GM12878 (cell line): ENCODE measurements around the gene KRI1. TPM values are rescaled to one million over a fixed set of nuclear protein-coding genes. Genes with fewer than 3 reads are reported as not detected.

ENCODE experiments used
- CBX5 ChIP-seq: sonication (generic); IDR thresholded peaks from 2 replicates; pipeline ENCODE4 v1.6.1; 2016; ENCODE audit warnings: low read depth, moderate library complexity, mild to moderate bottlenecking, inconsistent platforms
- EED ChIP-seq: sonication (generic); IDR thresholded peaks from 2 replicates; pipeline ENCODE4 v1.6.1; 2016; ENCODE audit warnings: antibody characterized with exemption, low read depth
- EGR1 ChIP-seq, 2 experiments: IDR thresholded peaks; 1 replicate in 1 of 2; 2 replicates in 1 of 2; pipeline ENCODE4 v1.6.1; 2011 to 2012; ENCODE audit warnings: low read depth in 2 of 2, low read length in 2 of 2, borderline replicate concordance in 1 of 2, mild to moderate bottlenecking in 1 of 2, moderate library complexity in 1 of 2
- GATAD2B ChIP-seq: fragments of 450-650 bp; conservative IDR thresholded peaks from 2 replicates; pipeline ENCODE4 v1.6.1; 2017; ENCODE audit warnings: low read depth, mild to moderate bottlenecking, moderate library complexity
- HDAC6 ChIP-seq: fragments of 200-600 bp; sonication (generic); IDR thresholded peaks from one replicate; pipeline ENCODE4 v1.8.0; 2017; ENCODE audit warnings: antibody characterized with exemption; ENCODE audit not compliant: unreplicated experiment
- MXI1 ChIP-seq: fragments of 150-350 bp; IDR thresholded peaks from 2 replicates; pipeline ENCODE4 v1.6.1; 2011; ENCODE audit warnings: low read depth, mild to moderate bottlenecking, inconsistent platforms, low read length, improper control_type of control experiment
- MYC ChIP-seq: IDR thresholded peaks from 2 replicates; pipeline ENCODE4 v1.6.1; 2011; ENCODE audit warnings: mild to moderate bottlenecking, low read length, moderate library complexity, inconsistent platforms; ENCODE audit not compliant: insufficient read depth, insufficient replicate concordance, insufficient read length, severe bottlenecking
- YY1 ChIP-seq: IDR thresholded peaks from 2 replicates; pipeline ENCODE4 v1.6.1; 2011; ENCODE audit warnings: low read depth, mild to moderate bottlenecking, low read length
- polyA plus RNA-seq, 11 experiments: library from polyadenylated mRNA; depleted of rRNA in 4 of 11; unstranded in 6 of 11; stranded (reverse) in 5 of 11; fragments of >200 nt; fragmentation: Nextera tagmentation in 4 of 11; fragmentation: Illumina TruSeq in 1 of 11; extraction: Ambion mirVana in 4 of 11; extraction: Trizol in 1 of 11; gene quantifications; 1 replicate in 1 of 11; 2 replicates in 10 of 11; pipeline versions ENCODE4 v1.2.1 to v1.2.3, GENCODE V29; 2011 to 2016; ENCODE audit warnings: inconsistent platforms in 2 of 11, missing spikeins in 2 of 11, low read depth in 1 of 11
- total RNA-seq, 4 experiments: library from RNA; depleted of rRNA in 3 of 4; stranded (reverse); fragments of >200 nt in 3 of 4; fragmentation: Illumina TruSeq in 1 of 4; extraction: Trizol in 1 of 4; gene quantifications; 2 replicates each; pipeline versions ENCODE4 v1.2.1 to v1.2.3, GENCODE V29; 2013 to 2021
- TF ChIP-seq, protein P1 (sequence below): fragments of 450-650 bp; IDR thresholded peaks from 2 replicates; pipeline ENCODE4 v1.6.1; 2018; ENCODE audit warnings: mild to moderate bottlenecking, low read depth, moderate library complexity; ENCODE audit not compliant: partially characterized antibody
- TF ChIP-seq, protein P2 (sequence below): fragments of 450-650 bp; IDR thresholded peaks from 2 replicates; pipeline ENCODE4 v1.6.1; 2016; ENCODE audit warnings: mild to moderate bottlenecking
- TF ChIP-seq, protein P3 (sequence below), 3 experiments: IDR thresholded peaks in 2 of 3; conservative IDR thresholded peaks in 1 of 3; 2 replicates each; pipeline ENCODE4 v1.5.1; 2011; ENCODE audit warnings: low read depth in 3 of 3, low read length in 3 of 3, mild to moderate bottlenecking in 3 of 3, control low read depth in 2 of 3, moderate library complexity in 2 of 3, inconsistent platforms in 1 of 3, mixed read lengths in 1 of 3; ENCODE audit not compliant: control insufficient read depth in 2 of 3, insufficient read depth in 1 of 3; ENCODE audit errors: extremely low read depth in 1 of 3
- TF ChIP-seq, protein P4 (sequence below): IDR thresholded peaks from 2 replicates; pipeline ENCODE4 v1.6.1; 2012; ENCODE audit warnings: low read depth, low read length, improper control_type of control experiment
- TF ChIP-seq, protein P5 (sequence below): fragments of 450-650 bp; IDR thresholded peaks from 2 replicates; pipeline ENCODE4 v1.6.1; 2016; ENCODE audit warnings: mild to moderate bottlenecking
- TF ChIP-seq, protein P6 (sequence below): fragments of 450-650 bp; IDR thresholded peaks from 2 replicates; pipeline ENCODE4 v1.6.1; 2017; ENCODE audit warnings: low read depth, mild to moderate bottlenecking, moderate library complexity

KRI1 gene
- total and polyA plus RNA-seq, 10 of the 15 experiments (the other 5 are each of a cell fraction or from before 2014, with no cell fraction given), result 0.98 to 42.5 (median 24.7) TPM

DNA sequence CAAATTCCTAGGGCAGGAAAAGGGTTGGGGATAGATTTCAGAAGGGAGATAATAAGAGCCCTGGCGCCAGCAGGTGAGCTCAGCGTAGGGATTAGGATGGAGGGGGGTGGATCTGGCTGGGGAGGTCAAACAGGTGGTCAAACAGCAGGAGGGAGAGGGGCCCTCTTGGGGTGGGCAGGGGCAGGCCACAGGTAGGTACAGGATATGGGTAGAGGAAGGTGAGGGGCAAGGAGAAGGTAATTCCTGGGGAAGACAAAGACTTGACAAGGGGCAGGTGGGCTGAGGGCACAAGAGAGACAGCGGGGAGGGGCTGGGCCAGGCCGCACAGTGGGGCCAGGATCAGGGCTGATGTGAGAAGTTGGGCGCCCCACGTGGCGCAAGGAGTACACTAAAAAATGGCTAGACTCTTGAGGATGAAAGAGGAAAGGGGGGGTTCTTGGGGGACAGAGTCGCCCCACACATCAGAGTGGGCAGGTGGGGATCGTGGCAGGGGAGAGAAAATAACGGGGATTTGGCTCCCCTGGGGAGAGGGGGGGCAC, 713 bp downstream of the KRI1 start (continued):
- TF ChIP-seq, protein P1, sequence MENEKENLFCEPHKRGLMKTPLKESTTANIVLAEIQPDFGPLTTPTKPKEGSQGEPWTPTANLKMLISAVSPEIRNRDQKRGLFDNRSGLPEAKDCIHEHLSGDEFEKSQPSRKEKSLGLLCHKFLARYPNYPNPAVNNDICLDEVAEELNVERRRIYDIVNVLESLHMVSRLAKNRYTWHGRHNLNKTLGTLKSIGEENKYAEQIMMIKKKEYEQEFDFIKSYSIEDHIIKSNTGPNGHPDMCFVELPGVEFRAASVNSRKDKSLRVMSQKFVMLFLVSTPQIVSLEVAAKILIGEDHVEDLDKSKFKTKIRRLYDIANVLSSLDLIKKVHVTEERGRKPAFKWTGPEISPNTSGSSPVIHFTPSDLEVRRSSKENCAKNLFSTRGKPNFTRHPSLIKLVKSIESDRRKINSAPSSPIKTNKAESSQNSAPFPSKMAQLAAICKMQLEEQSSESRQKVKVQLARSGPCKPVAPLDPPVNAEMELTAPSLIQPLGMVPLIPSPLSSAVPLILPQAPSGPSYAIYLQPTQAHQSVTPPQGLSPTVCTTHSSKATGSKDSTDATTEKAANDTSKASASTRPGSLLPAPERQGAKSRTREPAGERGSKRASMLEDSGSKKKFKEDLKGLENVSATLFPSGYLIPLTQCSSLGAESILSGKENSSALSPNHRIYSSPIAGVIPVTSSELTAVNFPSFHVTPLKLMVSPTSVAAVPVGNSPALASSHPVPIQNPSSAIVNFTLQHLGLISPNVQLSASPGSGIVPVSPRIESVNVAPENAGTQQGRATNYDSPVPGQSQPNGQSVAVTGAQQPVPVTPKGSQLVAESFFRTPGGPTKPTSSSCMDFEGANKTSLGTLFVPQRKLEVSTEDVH, result no peak
- TF ChIP-seq HDAC6, result no peak
- TF ChIP-seq, protein P2, sequence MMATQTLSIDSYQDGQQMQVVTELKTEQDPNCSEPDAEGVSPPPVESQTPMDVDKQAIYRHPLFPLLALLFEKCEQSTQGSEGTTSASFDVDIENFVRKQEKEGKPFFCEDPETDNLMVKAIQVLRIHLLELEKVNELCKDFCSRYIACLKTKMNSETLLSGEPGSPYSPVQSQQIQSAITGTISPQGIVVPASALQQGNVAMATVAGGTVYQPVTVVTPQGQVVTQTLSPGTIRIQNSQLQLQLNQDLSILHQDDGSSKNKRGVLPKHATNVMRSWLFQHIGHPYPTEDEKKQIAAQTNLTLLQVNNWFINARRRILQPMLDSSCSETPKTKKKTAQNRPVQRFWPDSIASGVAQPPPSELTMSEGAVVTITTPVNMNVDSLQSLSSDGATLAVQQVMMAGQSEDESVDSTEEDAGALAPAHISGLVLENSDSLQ, result peak; percentile 24; the same call in 1 of the 2 replicates
- no peak for TF ChIP-seq GATAD2B
- TF ChIP-seq MXI1, result peak; percentile 75
- TF ChIP-seq CBX5, result no peak
- TF ChIP-seq EED, result no peak
- TF ChIP-seq, protein P3, sequence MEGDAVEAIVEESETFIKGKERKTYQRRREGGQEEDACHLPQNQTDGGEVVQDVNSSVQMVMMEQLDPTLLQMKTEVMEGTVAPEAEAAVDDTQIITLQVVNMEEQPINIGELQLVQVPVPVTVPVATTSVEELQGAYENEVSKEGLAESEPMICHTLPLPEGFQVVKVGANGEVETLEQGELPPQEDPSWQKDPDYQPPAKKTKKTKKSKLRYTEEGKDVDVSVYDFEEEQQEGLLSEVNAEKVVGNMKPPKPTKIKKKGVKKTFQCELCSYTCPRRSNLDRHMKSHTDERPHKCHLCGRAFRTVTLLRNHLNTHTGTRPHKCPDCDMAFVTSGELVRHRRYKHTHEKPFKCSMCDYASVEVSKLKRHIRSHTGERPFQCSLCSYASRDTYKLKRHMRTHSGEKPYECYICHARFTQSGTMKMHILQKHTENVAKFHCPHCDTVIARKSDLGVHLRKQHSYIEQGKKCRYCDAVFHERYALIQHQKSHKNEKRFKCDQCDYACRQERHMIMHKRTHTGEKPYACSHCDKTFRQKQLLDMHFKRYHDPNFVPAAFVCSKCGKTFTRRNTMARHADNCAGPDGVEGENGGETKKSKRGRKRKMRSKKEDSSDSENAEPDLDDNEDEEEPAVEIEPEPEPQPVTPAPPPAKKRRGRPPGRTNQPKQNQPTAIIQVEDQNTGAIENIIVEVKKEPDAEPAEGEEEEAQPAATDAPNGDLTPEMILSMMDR (IDR thresholded peaks at IDR 0.05 in 2 of 3, conservative IDR thresholded peaks at IDR 0.05 in 1 of 3; ENCODE audit: control insufficient read depth in 2 of 3, extremely low read depth in 1 of 3, insufficient read depth in 1 of 3, low read depth in 3 of 3, low read length in 3 of 3), result peak; percentile 40 to 57 (median 56); a peak in 5 of 6 replicates
- 0 out of 3 replicates have a peak, but pooled peaks of 1 of the 2 experiments have one; percentile 20 for TF ChIP-seq EGR1 (IDR thresholded peaks at IDR 0.05; ENCODE audit: borderline replicate concordance in 1 of 2, low read depth in 2 of 2, low read length in 2 of 2)
- TF ChIP-seq, protein P4, sequence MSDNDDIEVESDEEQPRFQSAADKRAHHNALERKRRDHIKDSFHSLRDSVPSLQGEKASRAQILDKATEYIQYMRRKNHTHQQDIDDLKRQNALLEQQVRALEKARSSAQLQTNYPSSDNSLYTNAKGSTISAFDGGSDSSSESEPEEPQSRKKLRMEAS, result peak; percentile 69; the same call in 1 of the 2 replicates
- peak; percentile 33 for TF ChIP-seq MYC
- TF ChIP-seq, protein P5, sequence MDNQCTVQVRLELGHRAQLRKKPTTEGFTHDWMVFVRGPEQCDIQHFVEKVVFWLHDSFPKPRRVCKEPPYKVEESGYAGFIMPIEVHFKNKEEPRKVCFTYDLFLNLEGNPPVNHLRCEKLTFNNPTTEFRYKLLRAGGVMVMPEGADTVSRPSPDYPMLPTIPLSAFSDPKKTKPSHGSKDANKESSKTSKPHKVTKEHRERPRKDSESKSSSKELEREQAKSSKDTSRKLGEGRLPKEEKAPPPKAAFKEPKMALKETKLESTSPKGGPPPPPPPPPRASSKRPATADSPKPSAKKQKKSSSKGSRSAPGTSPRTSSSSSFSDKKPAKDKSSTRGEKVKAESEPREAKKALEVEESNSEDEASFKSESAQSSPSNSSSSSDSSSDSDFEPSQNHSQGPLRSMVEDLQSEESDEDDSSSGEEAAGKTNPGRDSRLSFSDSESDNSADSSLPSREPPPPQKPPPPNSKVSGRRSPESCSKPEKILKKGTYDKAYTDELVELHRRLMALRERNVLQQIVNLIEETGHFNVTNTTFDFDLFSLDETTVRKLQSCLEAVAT, result 0 out of 2 replicates have a peak, but pooled peaks have one; percentile 19
- TF ChIP-seq, protein P6, sequence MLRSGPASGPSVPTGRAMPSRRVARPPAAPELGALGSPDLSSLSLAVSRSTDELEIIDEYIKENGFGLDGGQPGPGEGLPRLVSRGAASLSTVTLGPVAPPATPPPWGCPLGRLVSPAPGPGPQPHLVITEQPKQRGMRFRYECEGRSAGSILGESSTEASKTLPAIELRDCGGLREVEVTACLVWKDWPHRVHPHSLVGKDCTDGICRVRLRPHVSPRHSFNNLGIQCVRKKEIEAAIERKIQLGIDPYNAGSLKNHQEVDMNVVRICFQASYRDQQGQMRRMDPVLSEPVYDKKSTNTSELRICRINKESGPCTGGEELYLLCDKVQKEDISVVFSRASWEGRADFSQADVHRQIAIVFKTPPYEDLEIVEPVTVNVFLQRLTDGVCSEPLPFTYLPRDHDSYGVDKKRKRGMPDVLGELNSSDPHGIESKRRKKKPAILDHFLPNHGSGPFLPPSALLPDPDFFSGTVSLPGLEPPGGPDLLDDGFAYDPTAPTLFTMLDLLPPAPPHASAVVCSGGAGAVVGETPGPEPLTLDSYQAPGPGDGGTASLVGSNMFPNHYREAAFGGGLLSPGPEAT, result 0 out of 2 replicates have a peak, but pooled peaks have one; percentile 26
- TF ChIP-seq YY1, result peak; percentile 65; the same call in 1 of the 2 replicates
